Activated T-helper 2 cell treated with anti-CD3 and anti-CD28 coated beads, Interferon-gamma antibody, Interleukin-2, Interleukin-4, amounts not matched to agents 10 μg/mL and 5 μg/mL and 100 μg/mL, durations not matched to agents 14 hours and 24 hours and 36 hours (primary cell): Measurements from ENCODE around the gene FSIP2. TPM values are rescaled to one million over a fixed set of nuclear protein-coding genes. Genes with fewer than 3 reads are reported as not detected.

Source experiments
- DNase-seq: peaks from one replicate; pipeline ENCODE4 v3.0.0; 2021; ENCODE audit warnings: low spot score
- H3K27ac Mint-ChIP-seq: one replicate; pipeline ENCODE4 v1.8.0; 2021; ENCODE audit warnings: mixed read lengths
- H3K27me3 Mint-ChIP-seq: one replicate; pipeline ENCODE4 v1.8.0; 2021; ENCODE audit warnings: low read depth, mixed read lengths
- H3K36me3 Mint-ChIP-seq: one replicate; pipeline ENCODE4 v1.8.0; 2021; ENCODE audit warnings: low read depth, mixed read lengths
- H3K4me1 Mint-ChIP-seq: one replicate; pipeline ENCODE4 v1.8.0; 2021; ENCODE audit warnings: low read depth, mixed read lengths
- H3K4me3 Mint-ChIP-seq: one replicate; pipeline ENCODE4 v1.8.0; 2021; ENCODE audit warnings: low read depth, mild to moderate bottlenecking, moderate library complexity, mixed read lengths
- H3K9me3 Mint-ChIP-seq: one replicate; pipeline ENCODE4 v1.8.0; 2021; ENCODE audit warnings: mixed read lengths
- intact Hi-C: fragments of 100-400 bp; cut with micrococcal nuclease; formaldehyde crosslinking; loops from one replicate; pipeline ENCODE4 v1.15.1; 2023
- total RNA-seq: library from RNA; stranded (reverse); gene quantifications from 2 replicates; pipeline ENCODE4 v1.2.3, GENCODE V29; 2022

FSIP2 gene
- total RNA-seq, 1 donor from 2014 or later, result 0.21 TPM

DNA sequence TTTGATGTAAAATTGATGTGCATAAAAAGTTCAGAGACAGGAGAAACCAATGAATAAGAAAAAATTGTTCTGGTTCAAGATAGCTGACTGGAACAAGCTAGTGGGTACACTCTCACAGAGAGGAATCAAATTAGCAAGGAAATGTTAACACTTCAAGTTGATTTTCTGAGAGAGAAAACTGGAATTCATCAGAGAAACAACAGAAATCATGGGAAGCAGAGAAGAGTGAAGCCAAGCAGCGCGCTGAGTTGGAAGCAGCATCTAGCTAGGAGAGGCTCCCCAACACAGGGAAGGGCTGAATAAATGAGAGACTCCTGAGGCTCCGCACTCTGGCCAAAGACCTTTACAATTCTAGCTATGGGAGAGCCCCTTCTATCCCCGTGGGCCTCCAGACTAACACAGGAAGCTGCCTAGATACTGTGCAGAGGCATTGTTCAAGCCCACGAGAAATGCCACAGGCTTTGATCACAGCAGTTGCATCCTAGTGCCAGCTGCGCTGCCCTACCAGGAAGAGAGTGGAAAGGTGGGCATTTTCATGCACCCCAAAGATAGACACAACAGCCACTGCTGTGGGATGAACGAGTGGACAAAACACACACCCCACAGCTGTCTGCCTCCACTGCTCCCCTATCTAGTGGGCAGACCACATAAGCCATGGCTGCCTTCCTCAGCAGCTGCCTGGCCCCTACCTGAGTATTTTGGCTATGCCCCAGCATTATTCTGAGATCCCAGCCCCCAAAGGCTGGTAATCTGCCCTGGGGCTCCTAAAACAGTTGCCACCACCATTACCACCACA, 136.7 kb downstream of the FSIP2 start:
- no peak for DNase-seq
- H3K27ac Mint-ChIP-seq, result no peak overlapping the region
- H3K9me3 Mint-ChIP-seq, result no peaks in the 10 kb centered on the region
- H3K27me3 Mint-ChIP-seq, result no peaks in the 10 kb centered on the region
- H3K36me3 Mint-ChIP-seq, result no peaks in the 10 kb centered on the region
- H3K4me3 Mint-ChIP-seq, result no peak overlapping the region
- H3K4me1 Mint-ChIP-seq, result no peaks in the 10 kb centered on the region
- intact Hi-C loops, result no loop called here

DNA sequence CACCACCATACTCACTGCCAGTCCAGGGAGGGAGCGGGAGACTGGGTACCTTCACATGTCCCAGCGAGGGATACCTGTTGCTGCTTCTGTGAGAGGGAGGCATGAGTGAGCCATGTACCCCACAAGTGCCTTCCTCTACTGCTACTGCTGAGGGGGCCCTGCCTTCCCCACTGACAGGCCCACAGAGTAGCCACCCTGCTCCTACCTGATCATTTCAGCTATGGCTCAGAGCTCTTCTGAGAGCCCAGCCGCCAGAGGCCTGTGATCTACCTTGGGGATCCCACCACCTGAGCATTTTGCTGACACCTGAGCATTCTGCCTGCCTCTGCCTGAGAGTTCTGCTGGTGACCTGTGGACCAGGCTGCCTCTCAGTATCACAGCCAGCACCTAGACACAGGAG, 137.6 kb downstream of the FSIP2 start:
- H3K4me1 Mint-ChIP-seq, result no peaks in the 10 kb centered on the region
- no peak for DNase-seq
- no peak overlapping the region for H3K4me3 Mint-ChIP-seq
- intact Hi-C loops, result no loop called here
- no peaks in the 10 kb centered on the region for H3K9me3 Mint-ChIP-seq
- H3K36me3 Mint-ChIP-seq, result no peaks in the 10 kb centered on the region
- H3K27me3 Mint-ChIP-seq, result no peaks in the 10 kb centered on the region
- H3K27ac Mint-ChIP-seq, result no peak overlapping the region

DNA sequence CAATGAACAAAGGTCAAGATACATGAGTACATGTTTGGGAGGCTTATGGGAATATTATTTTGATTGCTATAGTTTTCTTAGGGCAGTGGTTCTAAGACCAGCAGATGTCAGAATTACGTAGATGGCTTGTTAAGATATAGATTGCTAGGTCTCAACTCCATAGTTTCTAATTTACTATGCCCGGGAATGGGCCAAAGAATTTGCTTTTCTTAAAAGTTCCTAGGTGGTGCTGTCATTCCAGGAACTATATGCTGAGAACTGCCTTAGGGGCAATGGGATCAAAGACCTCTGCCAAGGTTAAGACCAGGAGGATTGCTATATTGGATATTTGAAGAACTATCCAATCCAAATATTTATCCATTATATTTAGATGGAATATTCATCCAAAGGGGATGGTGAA, 141.8 kb downstream of the FSIP2 start:
- Mint-ChIP-seq H3K9me3 (no peaks in the 10 kb centered on the region), H3K27me3 (no peaks in the 10 kb centered on the region), H3K36me3 (no peaks in the 10 kb centered on the region), H3K4me3 (no peak overlapping the region), H3K4me1 (no peaks in the 10 kb centered on the region), H3K27ac (no peak overlapping the region)
- intact Hi-C loops, result no loop called here
- DNase-seq, result no peak
